Body of pancreas (tissue), 4 donors: ENCODE data around the gene FIP1L1.

Experiments
- POLR2A ChIP-seq, 3 donors: fragments of 450-650 bp; IDR thresholded peaks; one replicate each; pipeline ENCODE4 v1.6.1; 2016; ENCODE audit warnings: antibody characterized with exemption in 3 of 3, mild to moderate bottlenecking in 2 of 3
- TF ChIP-seq, protein P1 (sequence below), 7 experiments: fragments of 450-650 bp in 4 of 7; fragments of 200-600 bp in 3 of 7; sonication (generic) in 3 of 7; IDR thresholded peaks; one replicate each; pipeline ENCODE4 v1.5.1; 2016 to 2019; ENCODE audit warnings: antibody characterized with exemption in 7 of 7

DNA sequence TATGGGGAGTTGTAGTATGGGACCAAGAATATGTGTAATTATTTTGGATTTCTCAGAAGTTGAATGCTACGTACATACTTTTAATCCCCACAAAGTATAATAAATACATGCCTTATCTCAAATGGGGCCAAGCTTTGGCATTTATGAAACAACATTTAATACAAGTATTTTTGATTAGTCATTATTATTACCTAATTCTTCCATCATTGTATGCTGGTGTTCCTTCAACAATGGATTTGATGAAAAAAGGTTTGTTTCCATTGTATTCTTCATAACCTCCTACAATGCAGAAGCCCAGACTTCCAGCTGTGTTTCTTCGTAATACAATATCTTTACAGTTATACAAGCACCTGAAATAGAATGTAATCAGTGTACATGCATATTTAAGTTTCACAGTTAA, 83.8 kb downstream of the FIP1L1 start:
- TF ChIP-seq, protein P1, sequence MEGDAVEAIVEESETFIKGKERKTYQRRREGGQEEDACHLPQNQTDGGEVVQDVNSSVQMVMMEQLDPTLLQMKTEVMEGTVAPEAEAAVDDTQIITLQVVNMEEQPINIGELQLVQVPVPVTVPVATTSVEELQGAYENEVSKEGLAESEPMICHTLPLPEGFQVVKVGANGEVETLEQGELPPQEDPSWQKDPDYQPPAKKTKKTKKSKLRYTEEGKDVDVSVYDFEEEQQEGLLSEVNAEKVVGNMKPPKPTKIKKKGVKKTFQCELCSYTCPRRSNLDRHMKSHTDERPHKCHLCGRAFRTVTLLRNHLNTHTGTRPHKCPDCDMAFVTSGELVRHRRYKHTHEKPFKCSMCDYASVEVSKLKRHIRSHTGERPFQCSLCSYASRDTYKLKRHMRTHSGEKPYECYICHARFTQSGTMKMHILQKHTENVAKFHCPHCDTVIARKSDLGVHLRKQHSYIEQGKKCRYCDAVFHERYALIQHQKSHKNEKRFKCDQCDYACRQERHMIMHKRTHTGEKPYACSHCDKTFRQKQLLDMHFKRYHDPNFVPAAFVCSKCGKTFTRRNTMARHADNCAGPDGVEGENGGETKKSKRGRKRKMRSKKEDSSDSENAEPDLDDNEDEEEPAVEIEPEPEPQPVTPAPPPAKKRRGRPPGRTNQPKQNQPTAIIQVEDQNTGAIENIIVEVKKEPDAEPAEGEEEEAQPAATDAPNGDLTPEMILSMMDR (IDR thresholded peaks at IDR 0.05), result no peak
- TF ChIP-seq POLR2A (IDR thresholded peaks at IDR 0.05), result no peak
